C4-2B (cell line): ENCODE data around the gene COQ9.

Experiments
- ZFX ChIP-seq: fragments of 450-650 bp; IDR thresholded peaks from 2 replicates; pipeline ENCODE4 v1.6.1; 2017
- TF ChIP-seq, protein P1 (sequence below): fragments of 450-650 bp; conservative IDR thresholded peaks from 2 replicates; pipeline ENCODE4 v1.5.1; 2017; ENCODE audit warnings: mild to moderate bottlenecking

DNA sequence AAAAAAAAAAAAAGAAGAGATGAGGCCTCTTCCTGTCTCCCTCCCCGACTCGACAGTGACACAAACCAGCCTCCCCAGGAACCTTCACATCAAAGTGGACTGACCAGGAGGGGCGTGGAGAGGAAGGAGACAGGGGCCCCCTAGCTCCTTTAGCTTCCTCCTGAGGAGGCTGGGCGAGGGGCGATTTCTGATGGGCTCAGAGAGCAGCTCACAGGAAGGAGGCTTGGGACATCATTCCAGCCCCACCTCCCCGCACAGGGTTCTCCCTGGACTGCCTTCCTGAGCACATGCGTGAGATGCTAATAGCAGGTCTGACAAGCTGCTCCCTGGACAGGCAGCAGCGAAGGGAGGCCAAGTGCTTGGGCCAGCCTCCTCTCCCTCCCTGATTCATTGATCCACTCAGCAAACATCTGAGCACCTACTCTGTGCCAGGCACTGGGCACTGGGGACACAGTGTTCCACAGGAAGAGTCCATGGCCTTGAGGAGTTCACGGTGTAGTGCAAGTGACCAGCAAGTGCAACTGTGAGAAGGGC is 53.4 kb downstream of the COQ9 start:
- TF ChIP-seq, protein P1, sequence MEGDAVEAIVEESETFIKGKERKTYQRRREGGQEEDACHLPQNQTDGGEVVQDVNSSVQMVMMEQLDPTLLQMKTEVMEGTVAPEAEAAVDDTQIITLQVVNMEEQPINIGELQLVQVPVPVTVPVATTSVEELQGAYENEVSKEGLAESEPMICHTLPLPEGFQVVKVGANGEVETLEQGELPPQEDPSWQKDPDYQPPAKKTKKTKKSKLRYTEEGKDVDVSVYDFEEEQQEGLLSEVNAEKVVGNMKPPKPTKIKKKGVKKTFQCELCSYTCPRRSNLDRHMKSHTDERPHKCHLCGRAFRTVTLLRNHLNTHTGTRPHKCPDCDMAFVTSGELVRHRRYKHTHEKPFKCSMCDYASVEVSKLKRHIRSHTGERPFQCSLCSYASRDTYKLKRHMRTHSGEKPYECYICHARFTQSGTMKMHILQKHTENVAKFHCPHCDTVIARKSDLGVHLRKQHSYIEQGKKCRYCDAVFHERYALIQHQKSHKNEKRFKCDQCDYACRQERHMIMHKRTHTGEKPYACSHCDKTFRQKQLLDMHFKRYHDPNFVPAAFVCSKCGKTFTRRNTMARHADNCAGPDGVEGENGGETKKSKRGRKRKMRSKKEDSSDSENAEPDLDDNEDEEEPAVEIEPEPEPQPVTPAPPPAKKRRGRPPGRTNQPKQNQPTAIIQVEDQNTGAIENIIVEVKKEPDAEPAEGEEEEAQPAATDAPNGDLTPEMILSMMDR: no peak
- no peak for TF ChIP-seq ZFX
